ENCODE data around the gene RAB1A. TPM values are rescaled to one million over a fixed set of nuclear protein-coding genes. Genes with fewer than 3 reads are reported as not detected.

RAB1A gene
- total RNA-seq, 1 donor from 2014 or later = 106 TPM

DNA sequence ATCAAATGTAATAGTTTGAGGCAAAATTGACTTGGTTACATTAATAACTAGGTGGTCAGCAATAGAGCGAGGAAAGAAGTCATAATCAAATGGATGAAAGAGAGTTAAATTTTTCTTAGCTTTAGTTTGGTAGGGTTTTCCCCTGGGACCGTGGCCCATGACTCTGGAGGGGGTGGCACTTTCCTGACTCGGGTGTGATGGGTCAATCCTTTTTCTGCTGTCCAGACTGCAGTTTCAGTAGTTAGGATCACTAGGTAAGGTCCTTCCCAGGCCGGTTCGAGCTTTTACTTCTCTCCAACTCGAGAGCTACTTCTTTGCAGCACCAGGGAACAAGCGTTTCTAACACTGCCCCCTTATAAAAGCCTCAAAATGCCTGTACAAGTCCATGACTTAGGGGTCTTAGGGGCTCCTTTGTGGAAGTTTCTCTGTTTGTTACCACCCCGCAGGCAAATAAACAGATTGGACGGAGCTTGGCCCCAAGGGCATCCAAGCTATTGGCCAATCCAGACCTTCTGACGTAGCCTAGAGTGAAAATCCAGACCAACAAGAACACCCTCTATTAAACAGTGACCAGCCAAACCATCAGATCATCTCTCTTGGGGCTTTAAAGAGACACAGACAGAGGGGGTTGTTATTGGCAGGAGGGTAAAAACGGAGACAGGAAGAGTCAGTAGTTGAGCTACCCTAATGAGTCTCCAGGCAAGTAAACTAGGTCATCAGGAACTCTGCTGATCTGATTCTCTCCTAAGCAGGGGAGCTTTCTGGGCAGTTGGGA, 83.1 kb downstream of the RAB1A start:
- intact Hi-C loops (cut with DNase I) = loop anchor here (10.0 kb wide), 1 partner anchor 462 kb away; no protein-coding TSS in a partner anchor
- DNase-seq (ENCODE audit: low spot score) = no peak

DNA sequence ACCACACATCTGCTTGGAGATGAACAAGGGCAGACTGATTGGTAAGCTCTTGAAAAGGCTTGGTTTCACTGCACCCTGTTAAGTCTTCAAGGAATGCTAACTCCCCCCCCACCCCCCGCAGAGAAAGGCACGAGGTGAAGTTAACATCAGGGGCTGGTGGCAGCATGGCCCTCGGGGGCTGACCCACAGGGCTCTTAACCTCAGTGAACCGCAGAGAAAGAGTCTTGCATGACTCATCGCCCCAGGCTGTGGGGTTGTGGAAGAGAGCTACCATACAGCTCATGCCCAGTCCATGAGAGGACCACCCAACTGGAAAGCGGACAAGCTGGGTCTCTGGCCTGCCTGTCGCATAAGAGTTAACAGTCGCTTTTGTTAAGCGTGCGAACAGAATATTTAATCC, 84.3 kb downstream of the RAB1A start:
- no peak for DNase-seq (ENCODE audit: low spot score)
- intact Hi-C loops (cut with DNase I) = loop anchor here (10.0 kb wide), 1 partner anchor 461 kb away; no protein-coding TSS in a partner anchor

DNA sequence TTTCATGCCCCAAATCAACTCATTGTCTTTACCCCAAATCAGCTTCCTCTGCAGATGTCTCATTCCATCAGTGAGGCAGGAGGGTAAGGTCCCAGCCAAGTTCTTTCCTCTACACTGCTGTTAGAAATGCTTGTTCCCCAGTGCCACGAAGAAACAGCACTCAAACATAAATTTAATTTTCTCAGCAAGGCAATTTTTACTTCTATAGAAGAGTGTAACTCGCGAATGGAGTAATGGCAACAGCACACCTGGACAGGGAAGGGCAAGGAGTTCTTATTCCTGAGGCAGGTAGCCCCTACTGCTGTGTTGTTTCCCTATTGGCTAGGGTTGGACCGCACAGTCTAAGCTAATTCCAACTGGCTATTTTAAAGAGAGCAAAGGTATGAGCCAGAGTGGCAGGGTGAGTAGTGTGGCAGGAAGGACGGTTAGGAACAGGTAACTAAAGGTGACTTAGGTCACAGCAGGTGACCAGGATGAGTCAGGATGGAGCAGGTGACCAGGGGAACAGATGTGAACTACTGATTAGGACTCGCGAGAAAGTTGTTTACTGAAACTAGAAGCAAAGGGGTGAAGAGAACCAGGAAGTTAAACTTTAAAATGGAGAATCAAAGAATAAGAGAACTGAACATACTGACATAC, 85.7 kb downstream of the RAB1A start:
- intact Hi-C loops (cut with DNase I) = loop anchor here (5.0 to 10.0 kb wide), 2 partner anchors 57 to 459 kb away; partner anchors contain the start of gene SLC1A4
- no peak for DNase-seq (ENCODE audit: low spot score)

DNA sequence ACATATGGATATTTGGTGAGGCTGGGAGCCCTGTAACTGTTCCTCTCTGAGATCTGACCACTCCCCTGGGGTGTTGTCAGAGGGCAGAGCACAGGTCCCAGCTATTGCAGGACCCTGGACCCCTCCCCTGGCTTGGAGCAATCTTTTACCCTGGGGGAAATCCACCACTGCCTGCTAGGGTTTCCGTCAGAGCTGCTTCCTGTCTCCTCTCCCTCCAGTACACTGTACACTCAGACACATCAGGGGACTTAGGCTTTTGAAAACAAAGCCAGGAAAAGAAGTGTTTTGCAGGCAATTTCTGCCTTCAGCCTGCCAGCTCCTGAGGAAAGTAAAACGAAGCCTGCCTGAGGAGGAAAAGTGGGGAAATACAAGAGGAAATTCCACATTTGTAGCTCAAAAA, 86.9 kb downstream of the RAB1A start:
- intact Hi-C loops (cut with DNase I) = loop anchor here (5.0 to 10.0 kb wide), 2 partner anchors 56 to 458 kb away; partner anchors contain the start of gene SLC1A4
- DNase-seq (ENCODE audit: low spot score) = no peak

DNA sequence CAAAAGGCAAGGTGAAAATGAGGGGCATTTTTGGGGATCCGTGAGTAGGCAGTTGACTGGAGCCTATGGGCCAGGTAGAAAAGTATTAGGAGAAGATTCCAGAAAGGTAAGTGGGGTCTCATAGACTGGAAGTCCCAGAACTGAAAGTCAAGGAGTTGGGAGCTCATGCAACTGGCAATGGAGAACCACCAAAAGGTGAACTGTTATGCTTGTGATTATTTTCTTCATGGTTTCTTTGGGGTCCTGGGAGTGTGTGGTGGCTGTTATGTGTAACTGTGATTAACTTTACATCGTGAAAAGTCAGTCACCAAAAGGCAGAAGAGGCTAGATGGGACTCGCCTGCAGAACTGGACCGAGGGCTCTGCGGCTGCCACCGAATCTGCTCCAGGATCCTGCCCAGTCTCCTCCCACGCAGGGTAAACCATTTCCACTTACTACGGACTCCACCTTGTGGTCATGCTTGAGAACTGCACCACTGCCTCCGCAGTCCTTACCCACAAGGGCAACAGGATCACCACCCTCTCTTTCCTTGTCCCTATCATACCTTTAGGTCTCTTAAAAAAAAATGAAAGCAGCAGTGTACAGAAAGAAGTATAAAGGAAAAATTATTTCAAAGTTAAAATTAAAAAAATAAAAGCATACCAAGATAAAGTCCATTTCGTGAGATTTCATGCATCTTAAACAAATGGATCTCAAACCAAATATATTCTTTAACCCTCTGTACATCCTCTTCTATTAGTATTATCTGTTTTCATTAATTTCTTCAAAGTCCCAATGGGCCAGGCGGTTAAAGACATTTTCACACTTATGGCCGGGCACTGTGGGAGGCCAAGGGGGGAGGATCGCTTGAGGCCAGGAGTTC, 89.3 kb downstream of the RAB1A start:
- intact Hi-C loops (cut with DNase I) = loop anchor here (1.0 to 10.0 kb wide), 3 partner anchors 53 to 456 kb away; partner anchors contain the start of gene SLC1A4
- DNase-seq (ENCODE audit: low spot score) = peak; percentile 92

DNA sequence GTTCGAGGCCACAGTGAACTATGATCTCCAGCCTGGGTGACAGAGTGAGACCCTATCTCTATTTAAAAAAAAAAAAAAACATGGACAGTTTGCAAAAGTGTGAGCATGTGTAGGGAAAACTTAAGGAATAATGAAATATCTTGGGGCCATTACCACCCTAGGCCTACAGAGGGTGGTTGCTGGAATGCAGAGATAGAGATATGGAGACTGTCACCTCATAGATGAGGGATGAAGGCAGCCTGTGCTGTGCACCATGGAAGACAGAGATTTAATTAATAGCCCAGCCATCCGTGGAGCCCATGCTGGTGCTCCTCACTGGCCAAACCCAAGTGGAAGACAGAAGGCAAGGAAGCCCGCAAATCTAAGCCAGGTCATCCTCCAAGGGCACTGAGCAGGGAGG, 90.3 kb downstream of the RAB1A start:
- no peak for DNase-seq (ENCODE audit: low spot score)
- intact Hi-C loops (cut with DNase I) = loop anchor here (1.0 to 10.0 kb wide), 3 partner anchors 52 to 455 kb away; partner anchors contain the start of gene SLC1A4

DNA sequence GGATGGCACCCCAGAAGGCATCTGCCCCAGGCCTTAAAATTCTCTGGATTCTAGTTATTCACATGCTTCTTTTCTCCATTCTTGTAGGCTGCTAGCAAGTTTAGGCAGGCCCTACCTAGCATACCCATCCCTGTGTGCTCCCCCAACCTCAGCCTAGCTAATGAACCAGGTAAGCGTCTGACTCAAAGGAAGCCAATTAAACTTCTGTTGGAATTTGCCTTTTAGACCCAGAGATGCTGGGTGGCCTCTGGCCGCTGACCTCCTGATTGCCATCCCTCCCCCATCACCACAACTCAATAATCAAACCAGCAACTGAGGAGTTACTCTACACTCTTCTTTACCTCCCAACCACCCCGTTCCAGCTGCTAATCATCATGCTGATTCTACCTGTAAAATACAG, 92.7 kb downstream of the RAB1A start:
- DNase-seq (ENCODE audit: low spot score) = no peak
- intact Hi-C loops (cut with DNase I) = no loop called here

Other genes with a start within 250 kb of the RAB1A start
- gene SLC1A4, start 140.7 kb downstream of the RAB1A start, total RNA-seq = 22.2 TPM
- 21.6 TPM for gene CEP68, start 73.7 kb downstream of the RAB1A start, total RNA-seq
- gene ACTR2, start 97.7 kb upstream of the RAB1A start, total RNA-seq = 110 TPM